PC-9 (cell line): ENCODE measurements around the gene SLC35F6. TPM values are rescaled to one million over a fixed set of nuclear protein-coding genes. Genes with fewer than 3 reads are reported as not detected.

Source experiments
- BruUV-seq: library from RNA; stranded (reverse); fragments of 400-500 nt; replicated peaks from 2 replicates; lab custom pipeline; 2021; lab: Mats Ljungman, UMichigan
- CTCF ChIA-PET: fragments of 300-600 bp; sonication (Branson Sonifier 250); formaldehyde crosslinking; loops from one replicate; lab custom pipeline; 2022; ENCODE audit warnings: antibody characterized with exemption; lab: Charles Lee
- POLR2A ChIA-PET: fragments of 300-600 bp; sonication (Branson Sonifier 250); formaldehyde crosslinking; loops from one replicate; lab custom pipeline; 2022; ENCODE audit warnings: antibody characterized with exemption; ENCODE audit not compliant: unreplicated experiment; lab: Charles Lee
- DNase-seq, 2 experiments: peaks; one replicate each; pipeline versions ENCODE4 v3.0.0 to v3.0.0-alpha.2; 2015 to 2022; ENCODE audit warnings: mixed read lengths in 1 of 2
- H2AFZ ChIP-seq: fragments of 200-600 bp; sonication (generic); 2 replicates; pipeline ENCODE4 v1.8.1; 2017; ENCODE audit warnings: antibody characterized with exemption
- H3F3A ChIP-seq: fragments of 200-600 bp; sonication (generic); 2 replicates; pipeline ENCODE4 v1.8.1; 2017; ENCODE audit warnings: antibody characterized with exemption, mild to moderate bottlenecking, low read depth; ENCODE audit not compliant: insufficient read depth
- H3K27ac ChIP-seq: fragments of 200-600 bp; sonication (generic); 2 replicates; pipeline ENCODE4 v1.6.1; 2016; ENCODE audit warnings: mixed run types
- H3K27me3 ChIP-seq: fragments of 200-600 bp; sonication (generic); 2 replicates; pipeline ENCODE4 v1.6.1; 2016; ENCODE audit warnings: low read depth, mixed run types; ENCODE audit not compliant: insufficient read depth
- H3K36me3 ChIP-seq: fragments of 200-600 bp; sonication (generic); 2 replicates; pipeline ENCODE4 v1.6.1; 2016; ENCODE audit warnings: low read depth, mixed run types
- H3K4me1 ChIP-seq: fragments of 200-600 bp; sonication (generic); replicated peaks from 2 replicates; pipeline ENCODE4 v1.6.1; 2016; ENCODE audit warnings: mixed run types; ENCODE audit not compliant: insufficient read depth
- H3K4me2 ChIP-seq: fragments of 200-600 bp; sonication (generic); 2 replicates; pipeline ENCODE4 v1.6.1; 2017; ENCODE audit warnings: mixed run types
- H3K4me3 ChIP-seq: fragments of 200-600 bp; sonication (generic); 2 replicates; pipeline ENCODE4 v1.6.1; 2016; ENCODE audit warnings: mixed run types
- H3K79me2 ChIP-seq: fragments of 200-600 bp; sonication (generic); 2 replicates; pipeline ENCODE4 v1.6.1; 2017; ENCODE audit warnings: low read depth, mixed run types
- H3K9me2 ChIP-seq: fragments of 200-600 bp; sonication (generic); 2 replicates; pipeline ENCODE4 v1.8.1; 2017; ENCODE audit warnings: mild to moderate bottlenecking; ENCODE audit not compliant: insufficient read depth
- H3K9me3 ChIP-seq: fragments of 200-600 bp; sonication (generic); 2 replicates; pipeline ENCODE4 v1.8.1; 2016; ENCODE audit warnings: low read depth; ENCODE audit not compliant: insufficient read depth
- H4K20me1 ChIP-seq: fragments of 200-600 bp; sonication (generic); 2 replicates; pipeline ENCODE4 v1.8.1; 2017; ENCODE audit not compliant: insufficient read depth
- EZH2 ChIP-seq: fragments of 200-600 bp; sonication (generic); IDR thresholded peaks from 2 replicates; pipeline ENCODE4 v1.8.0; 2017; ENCODE audit warnings: antibody characterized with exemption, low read depth
- intact Hi-C: fragments of 100-400 bp; cut with micrococcal nuclease; formaldehyde crosslinking; loops from one replicate; pipeline ENCODE4 v1.10.0; 2022; ENCODE audit not compliant: unreplicated experiment
- total RNA-seq: library from RNA; stranded (reverse); gene quantifications from 2 replicates; pipeline ENCODE4 v1.2.3, GENCODE V29; 2021
- TF ChIP-seq, protein P1 (sequence below): fragments of 200-600 bp; sonication (generic); conservative IDR thresholded peaks from 2 replicates; pipeline ENCODE4 v1.6.1; 2017; ENCODE audit warnings: mixed run types, antibody characterized with exemption, mild to moderate bottlenecking, moderate library complexity

Gene SLC35F6
- total RNA-seq, 1 experiment from 2014 or later, result 39.1 TPM

GRCh38 chr2:26778507-26778906, 14.4 kb downstream of the SLC35F6 start:
- H3K9me2 ChIP-seq, result no peaks in the 10 kb centered on the region
- H3K9me3 ChIP-seq, result no peaks in the 10 kb centered on the region
- intact Hi-C loops, result no loop called here
- H3K4me2 ChIP-seq, result no peak overlapping the region
- ChIA-PET CTCF (no interaction called here), POLR2A (no interaction called here)
- no peak overlapping the region for H3K4me3 ChIP-seq
- H3K27me3 ChIP-seq, result no peaks in the 10 kb centered on the region
- no TSS peak for BruUV-seq
- H2AFZ ChIP-seq, result no peak overlapping the region
- DNase-seq, result no peak
- H3K27ac ChIP-seq, result no peak overlapping the region
- peaks cover 23% of the 10 kb centered on the region; the same call in 1 of the 2 replicates for H3F3A ChIP-seq
- no peaks in the 10 kb centered on the region for H3K4me1 ChIP-seq
- peaks cover 31% of the 10 kb centered on the region; the same call in 1 of the 2 replicates for H3K36me3 ChIP-seq
- H4K20me1 ChIP-seq, result no peaks in the 10 kb centered on the region
- no peak for TF ChIP-seq EZH2
- TF ChIP-seq, protein P1, sequence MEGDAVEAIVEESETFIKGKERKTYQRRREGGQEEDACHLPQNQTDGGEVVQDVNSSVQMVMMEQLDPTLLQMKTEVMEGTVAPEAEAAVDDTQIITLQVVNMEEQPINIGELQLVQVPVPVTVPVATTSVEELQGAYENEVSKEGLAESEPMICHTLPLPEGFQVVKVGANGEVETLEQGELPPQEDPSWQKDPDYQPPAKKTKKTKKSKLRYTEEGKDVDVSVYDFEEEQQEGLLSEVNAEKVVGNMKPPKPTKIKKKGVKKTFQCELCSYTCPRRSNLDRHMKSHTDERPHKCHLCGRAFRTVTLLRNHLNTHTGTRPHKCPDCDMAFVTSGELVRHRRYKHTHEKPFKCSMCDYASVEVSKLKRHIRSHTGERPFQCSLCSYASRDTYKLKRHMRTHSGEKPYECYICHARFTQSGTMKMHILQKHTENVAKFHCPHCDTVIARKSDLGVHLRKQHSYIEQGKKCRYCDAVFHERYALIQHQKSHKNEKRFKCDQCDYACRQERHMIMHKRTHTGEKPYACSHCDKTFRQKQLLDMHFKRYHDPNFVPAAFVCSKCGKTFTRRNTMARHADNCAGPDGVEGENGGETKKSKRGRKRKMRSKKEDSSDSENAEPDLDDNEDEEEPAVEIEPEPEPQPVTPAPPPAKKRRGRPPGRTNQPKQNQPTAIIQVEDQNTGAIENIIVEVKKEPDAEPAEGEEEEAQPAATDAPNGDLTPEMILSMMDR, result no peak
- H3K79me2 ChIP-seq, result 0 out of 2 replicates have a peak, but pooled peaks cover 3% of the 10 kb centered on the region

- intact Hi-C loops, result no loop called here
- no peak for DNase-seq
- no peaks in the 10 kb centered on the region for H4K20me1 ChIP-seq
- H3K27me3 ChIP-seq, result no peaks in the 10 kb centered on the region
- no peak overlapping the region for H3K4me2 ChIP-seq
- H3K36me3 ChIP-seq, result peaks cover 27% of the 10 kb centered on the region; the same call in 1 of the 2 replicates
- peaks cover 35% of the 10 kb centered on the region for H3F3A ChIP-seq
- no peaks in the 10 kb centered on the region for H3K79me2 ChIP-seq
- no peak for TF ChIP-seq EZH2
- TF ChIP-seq, protein P1, result no peak
- POLR2A ChIA-PET, result no interaction called here
- no peaks in the 10 kb centered on the region for H3K9me3 ChIP-seq
- no TSS peak for BruUV-seq
- H3K4me1 ChIP-seq, result peaks cover 9% of the 10 kb centered on the region; the same call in 1 of the 2 replicates
- no peak overlapping the region for H3K27ac ChIP-seq
- no peaks in the 10 kb centered on the region for H3K9me2 ChIP-seq
- no peak overlapping the region for H2AFZ ChIP-seq
- CTCF ChIA-PET, result no interaction called here
- H3K4me3 ChIP-seq, result no peak overlapping the region
Measured at GRCh38 chr2:26780203-26780760, 16.2 kb downstream of the SLC35F6 start.

GRCh38 chr2:26782876-26783704, 19.0 kb downstream of the SLC35F6 start:
- DNase-seq, result no peak
- POLR2A ChIA-PET, result no interaction called here
- Histone ChIP-seq H3F3A (peaks cover 33% of the 10 kb centered on the region), H4K20me1 (no peaks in the 10 kb centered on the region; the same call in 1 of the 2 replicates), H3K27ac (no peak overlapping the region), H3K79me2 (peaks cover 21% of the 10 kb centered on the region), H3K4me3 (no peak overlapping the region), H2AFZ (no peak overlapping the region), H3K27me3 (no peaks in the 10 kb centered on the region), H3K4me1 (peaks cover 24% of the 10 kb centered on the region), H3K9me2 (no peaks in the 10 kb centered on the region), H3K36me3 (peaks cover 12% of the 10 kb centered on the region; the same call in 1 of the 2 replicates), H3K4me2 (no peak overlapping the region), H3K9me3 (no peaks in the 10 kb centered on the region)
- BruUV-seq, result no TSS peak
- TF ChIP-seq EZH2, result no peak
- TF ChIP-seq, protein P1, result no peak
- CTCF ChIA-PET, result interaction anchor here (0.6 to 0.7 kb wide), 2 partner anchors 11 to 34 kb away, joined by 3 read pairs; no protein-coding TSS in a partner anchor
- intact Hi-C loops, result no loop called here
